GM21447 (cell line): ENCODE measurements around the gene BACE2.

ENCODE experiments used
- ATAC-seq: cut with Tn5 transposase; IDR thresholded peaks from one replicate; pipeline ENCODE4 v1.9.1; 2021; ENCODE audit not compliant: unreplicated experiment

Gene BACE2

DNA sequence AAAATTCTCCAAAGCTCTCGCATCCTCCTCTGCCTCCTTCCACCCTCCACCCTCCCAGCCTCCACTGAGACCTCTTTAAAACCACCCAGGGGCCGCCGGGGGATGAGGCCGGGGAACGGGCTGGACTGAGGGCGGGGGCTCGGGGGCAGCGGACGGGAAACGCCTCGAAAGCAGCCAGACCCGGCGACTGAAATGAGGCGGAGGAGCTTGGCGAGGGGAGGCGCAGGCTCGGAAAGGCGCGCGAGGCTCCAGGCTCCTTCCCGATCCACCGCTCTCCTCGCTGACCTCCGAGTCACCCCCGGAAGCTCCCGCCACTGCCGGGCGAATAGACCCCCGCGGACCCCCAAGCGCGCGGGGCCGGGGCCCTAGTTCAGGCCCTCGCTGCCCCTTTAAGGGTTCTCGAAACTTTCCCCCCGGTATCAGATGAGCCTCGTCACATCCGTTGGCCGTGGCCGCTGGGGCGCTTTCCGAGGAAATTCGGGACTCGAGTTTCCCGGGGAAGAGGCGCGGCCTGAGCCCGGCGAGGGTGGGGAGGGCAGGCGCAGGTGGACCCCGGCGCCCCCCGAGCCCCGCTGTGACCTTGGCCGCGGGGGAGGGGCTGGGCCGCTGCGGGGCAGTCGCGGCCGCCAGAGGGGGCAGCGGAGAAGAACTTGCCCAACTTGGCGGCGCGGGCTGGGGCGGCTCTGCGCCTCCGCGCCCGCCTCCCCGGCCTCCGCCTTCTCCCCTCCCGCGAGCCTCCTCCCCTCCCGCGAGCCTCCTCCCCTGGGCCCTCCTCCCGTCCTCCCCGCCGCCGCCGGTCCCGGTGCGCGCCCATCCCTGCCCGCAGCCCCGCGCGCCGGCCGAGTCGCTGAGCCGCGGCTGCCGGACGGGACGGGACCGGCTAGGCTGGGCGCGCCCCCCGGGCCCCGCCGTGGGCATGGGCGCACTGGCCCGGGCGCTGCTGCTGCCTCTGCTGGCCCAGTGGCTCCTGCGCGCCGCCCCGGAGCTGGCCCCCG, at the start of gene BACE2:
Gene BACE2, plus strand, starts transcription at position 813 of the 995 bp plus-strand sequence. Its CDS starts 104 bp downstream, at position 917.
- no peak for ATAC-seq

DNA sequence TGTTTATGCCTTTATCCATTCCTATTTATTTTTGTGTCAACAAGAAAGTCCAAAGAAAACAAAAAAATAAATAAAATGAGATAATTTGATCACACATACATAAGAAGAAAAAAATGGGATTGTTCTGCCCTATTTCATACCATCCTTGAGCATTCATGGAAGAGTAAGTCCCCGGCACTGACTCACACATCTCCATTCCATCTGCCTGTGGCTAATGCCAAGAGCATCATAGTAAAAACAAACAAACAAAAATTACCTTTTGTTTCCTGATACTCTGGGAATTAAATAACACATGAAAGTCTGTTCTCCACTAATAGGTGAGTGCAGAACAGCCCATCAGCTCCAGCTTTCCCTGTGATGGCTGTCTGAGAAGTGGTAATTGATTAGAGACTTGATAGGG, 48.1 kb upstream of the BACE2 start:
- no peak for ATAC-seq

DNA sequence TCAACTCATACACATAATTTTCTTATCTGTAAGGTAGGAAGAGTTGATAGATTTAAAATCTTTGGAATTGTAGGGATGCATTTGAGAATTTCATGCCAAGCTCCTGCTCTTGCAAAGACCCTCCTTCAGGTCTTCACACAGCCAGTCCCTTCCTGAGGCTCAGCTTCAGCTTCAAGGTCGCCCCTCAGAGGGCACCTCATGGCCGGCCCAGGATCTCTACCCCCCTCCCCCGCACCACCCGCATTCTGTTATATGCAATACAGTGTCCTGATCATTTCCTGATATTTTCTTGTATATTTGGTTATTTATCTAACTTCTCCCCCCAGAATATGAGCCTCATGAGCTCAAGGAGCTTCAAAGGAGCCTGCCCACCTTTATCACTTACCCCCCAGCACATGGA, 47.0 kb upstream of the BACE2 start:
- no peak for ATAC-seq

DNA sequence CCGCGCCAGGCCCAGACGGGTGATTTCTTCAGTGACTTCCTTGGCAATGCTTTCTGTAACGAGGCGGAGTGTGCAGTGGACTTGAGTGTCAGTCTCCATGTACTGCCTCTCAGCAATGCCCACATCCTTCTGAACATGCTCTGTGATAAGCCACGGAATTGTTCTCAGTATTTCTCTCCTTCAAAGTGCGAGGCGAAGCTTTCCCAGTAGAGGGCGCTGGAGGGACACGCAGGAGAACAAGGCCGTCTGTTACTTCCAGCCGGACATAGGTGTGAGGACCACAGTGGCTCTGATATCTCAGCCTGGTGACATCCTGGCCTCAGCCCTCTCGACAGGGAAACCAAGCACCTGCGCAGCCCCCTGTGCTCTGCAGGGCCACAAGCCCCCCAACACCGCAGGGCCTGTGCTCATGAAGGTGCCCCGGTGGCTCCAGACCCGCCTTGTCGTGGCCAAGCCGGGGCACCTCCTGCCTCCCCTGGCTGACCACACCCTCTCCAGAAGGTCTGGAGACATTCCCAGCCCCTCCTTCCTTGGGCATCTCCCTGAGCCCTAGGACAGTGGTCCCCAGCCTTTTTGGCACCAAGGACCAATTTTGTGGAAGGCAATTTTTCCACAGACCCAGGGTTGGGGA, 46.1 kb upstream of the BACE2 start:
- no peak for ATAC-seq

DNA sequence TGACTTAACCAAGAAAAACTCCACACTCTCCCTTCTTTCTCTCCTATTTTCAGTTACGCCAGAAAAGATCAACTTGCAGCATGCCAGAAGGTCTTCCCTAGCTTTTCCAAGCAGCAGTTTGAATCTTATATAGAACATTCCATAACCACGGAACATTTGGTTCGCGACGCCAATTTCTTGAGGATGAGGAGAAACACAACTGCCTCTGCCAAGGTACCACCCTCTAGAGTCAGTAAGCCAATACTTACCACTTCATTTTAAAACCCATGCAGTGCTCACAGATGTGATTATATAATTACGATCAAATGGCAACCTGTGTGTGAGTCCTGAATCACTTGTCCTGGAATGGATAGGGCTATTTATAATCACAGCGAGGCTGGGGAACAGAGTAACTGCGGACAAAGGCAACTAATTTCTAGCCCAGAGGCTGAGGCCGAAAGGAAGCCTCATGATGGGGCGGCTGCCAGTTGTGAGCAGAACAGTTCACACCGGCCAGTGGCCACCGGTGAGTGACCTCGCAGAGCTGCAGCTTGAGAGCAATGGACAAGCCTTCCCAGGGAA, 43.2 kb upstream of the BACE2 start:
- ATAC-seq: no peak

DNA sequence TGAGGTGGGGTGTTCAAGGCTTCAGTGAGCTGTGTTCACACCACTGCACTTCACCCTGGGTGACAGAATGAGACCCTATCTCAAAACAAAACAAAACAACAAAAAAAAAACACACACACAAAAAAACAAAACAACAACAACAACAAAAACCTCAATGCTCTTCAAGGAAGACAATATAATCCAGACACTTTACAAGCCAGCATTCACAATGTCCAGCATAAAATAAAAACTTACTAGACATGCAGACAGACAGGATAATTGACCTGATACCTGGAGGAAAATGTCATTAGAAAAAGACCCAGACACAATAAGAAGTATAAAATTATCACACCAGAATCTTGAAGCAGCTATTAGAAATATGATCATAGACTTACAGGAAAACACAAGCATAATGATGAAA, 39.0 kb upstream of the BACE2 start:
- no peak for ATAC-seq

DNA sequence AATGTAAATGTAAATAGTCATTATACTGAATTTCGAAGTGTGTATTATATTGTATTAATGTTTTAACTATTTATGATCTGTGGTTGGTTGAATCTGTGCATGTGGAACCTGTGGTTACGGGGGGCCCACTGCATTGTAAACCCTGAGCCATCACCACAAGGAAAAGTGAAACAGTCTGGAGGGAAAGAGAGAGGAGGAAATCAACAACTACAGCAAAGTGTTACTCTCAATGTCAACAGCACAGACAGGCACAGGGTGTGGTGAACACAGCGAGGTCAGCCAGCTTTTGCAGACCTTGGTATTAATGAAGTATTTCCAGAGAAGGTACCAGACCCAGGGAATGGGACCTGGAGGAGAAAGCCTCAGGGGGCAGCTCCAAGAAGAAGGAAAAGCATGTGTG, 37.1 kb upstream of the BACE2 start:
- ATAC-seq: no peak

DNA sequence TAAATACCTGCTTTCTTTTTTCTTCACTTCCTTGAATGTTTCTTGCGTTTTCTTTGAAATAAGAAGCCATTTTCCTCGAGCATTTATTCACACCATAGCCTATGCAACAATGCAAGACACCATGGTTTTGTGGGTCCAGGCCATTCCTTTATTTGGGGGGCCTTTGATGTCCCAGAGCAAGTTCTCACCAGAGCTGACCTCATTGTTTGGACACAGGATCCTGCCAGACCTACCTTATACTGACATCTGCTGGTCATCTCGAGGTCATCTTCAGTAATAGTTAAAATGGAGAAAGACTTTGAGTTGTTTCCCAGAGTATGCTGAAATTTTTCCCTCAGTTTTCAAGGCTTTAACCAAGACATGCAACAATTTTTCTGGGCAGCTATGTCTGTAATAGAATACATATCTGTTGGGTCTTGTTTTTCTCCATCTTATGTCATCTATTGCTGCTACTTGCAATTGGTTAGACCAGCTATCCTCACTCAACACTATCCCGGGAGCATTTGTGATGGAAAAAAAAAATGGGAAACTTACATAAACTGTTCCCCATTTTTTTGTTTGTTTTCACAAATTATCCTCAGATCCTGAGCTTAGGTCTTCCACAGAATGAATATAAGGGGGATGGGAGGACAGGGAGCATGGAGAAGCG, 34.0 kb upstream of the BACE2 start:
- ATAC-seq: no peak

DNA sequence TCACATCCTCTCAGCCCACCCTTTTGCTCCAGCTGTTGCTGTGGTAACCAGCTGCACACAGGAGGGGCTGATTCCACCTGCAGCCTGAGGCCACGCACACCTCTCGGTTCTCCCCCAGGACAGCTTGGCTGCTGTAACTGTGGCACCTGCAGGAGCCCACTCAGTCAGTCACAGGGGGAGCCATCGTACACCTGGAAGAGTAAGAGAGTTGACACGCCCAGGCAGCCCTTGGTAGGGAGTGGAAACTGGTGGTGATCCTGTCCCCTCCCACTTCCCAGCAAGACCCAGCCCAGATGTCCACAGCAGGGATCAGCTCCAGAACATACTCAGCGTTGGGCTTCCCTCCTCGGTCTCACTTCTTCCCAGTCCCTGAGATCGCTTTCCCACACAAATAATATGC, 32.2 kb upstream of the BACE2 start:
- ATAC-seq: no peak

DNA sequence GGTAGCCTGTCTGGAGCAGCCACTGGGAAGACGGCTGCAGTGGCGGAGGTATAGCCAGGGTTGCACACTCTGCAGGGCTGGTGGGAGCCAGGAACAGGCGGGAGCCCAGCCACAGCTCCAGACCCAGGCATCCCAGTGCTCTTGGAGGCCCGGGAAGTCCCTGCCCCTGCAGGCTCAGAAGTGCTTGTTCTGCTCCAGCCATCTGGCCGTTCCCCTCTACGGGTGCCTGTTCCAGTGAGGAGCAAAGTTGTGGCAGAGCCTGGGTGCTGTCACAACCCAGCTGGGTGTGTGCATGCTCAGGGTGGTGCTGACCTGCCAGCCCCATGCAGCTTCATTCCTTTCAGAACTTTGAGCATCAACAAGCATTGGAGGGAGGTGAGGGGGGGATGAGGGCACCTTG, 31.7 kb upstream of the BACE2 start:
- ATAC-seq: no peak

DNA sequence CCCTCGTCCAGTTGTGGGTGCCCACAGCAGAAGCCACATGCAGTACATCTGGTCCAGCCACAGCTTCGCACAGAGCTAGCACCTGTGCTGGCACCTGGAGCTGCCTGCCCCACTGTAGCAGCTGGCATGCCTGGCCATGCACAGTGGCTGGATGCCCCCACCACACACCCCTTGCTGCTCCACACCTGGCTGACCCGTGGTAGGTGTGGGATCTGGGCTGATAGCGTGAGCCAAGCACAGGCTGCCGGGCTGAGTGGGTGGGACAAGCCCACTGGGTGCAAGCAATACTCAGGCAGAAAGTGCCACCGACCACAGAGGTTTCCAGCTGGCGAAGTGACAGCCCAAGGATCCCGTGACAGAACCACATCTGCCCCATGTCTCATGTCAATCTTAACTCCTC, 30.6 kb upstream of the BACE2 start:
- no peak for ATAC-seq

DNA sequence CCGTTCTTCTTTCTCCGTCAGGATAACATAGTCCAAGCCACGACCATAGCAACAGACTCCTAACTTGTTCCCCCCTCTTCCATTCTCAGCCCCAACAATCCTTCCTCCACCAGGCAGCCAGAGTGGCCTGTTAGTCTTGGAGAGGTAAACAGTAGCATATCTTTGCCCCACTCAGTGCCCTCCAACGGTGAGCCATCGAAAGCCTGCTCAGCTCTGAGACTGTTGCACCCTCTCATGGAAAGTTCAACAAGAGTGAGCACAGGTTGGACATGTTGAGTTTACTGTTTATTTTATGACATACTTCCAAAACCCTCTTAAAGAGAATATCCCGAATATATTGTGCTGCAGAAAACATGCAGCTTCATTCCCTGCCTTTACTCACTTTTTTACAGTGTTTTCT, 30.1 kb upstream of the BACE2 start:
- no peak for ATAC-seq

DNA sequence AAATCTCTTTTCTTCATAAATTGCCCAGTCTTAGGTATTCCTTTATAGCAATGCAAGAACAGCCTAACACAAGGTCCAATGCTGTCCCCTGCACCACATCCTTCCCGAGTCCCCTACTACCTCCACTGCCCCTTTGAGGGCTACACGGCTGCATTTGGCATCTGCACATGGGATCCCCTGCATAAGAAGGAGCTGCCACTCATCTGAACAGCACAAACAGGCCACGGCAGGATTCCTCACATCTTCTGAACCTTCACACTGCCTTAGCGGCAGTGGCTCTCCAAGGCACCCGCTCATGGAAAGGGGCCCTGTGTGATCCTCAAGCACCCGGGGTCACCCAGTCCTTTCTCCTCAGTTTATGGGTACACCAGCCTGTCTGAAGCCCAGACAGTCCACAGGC, 29.2 kb upstream of the BACE2 start:
- no peak for ATAC-seq

DNA sequence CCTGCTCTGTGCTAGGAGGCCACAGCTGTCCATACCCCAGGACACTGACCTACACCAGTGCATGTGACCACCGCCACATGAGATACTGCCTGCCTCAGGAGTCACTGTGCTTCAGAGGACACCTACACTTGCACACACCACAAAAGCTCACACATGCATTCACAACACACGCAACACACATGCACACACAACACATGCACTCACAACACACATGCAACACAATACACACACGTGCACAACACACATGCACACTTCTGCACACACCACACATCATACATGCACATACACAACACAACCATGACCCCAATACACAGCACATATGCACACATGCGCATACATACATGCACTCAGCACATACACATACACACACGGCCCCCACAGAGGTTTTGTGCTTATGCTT, 28.7 kb upstream of the BACE2 start:
- ATAC-seq: no peak

DNA sequence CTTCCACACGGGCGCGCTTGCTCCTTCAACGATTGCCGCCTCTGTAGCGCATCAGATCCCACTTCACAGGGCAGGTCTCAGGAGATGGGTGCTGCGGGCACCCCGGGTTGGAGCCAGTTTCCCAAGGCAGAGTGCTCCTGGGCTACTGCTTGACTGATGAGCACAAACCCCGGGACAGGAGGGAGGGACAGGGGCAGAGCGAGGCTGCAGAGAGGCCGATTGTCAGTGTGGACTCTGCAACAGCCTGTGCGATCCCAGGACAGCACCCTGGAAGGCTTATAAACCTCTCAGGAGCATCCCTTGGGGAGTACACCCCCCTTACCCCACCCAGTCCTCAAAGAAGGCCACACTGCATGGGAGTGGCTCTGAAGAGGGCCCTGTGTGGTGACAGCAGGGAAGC, 28.0 kb upstream of the BACE2 start:
- ATAC-seq: no peak

DNA sequence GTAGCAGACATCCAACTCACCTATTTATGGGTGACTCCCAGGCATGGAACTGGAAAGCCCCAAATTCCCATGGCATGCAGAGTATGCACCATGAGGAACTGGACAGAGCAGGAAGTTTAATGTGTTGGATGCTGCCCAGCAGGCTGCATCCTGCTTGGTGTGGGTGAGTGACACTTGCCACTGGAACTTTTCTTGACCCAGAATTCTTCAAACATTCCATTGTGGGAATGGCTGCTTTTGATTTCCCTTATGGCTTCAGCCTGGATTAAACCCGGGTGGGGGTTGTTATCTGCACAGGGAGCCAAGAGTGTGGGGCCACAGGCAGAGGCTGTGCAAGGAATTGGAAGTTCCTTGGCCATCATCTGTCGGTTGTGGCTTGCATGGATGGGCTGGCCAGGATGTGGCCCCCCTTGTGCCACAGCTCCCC, 26.9 kb upstream of the BACE2 start:
- no peak for ATAC-seq

DNA sequence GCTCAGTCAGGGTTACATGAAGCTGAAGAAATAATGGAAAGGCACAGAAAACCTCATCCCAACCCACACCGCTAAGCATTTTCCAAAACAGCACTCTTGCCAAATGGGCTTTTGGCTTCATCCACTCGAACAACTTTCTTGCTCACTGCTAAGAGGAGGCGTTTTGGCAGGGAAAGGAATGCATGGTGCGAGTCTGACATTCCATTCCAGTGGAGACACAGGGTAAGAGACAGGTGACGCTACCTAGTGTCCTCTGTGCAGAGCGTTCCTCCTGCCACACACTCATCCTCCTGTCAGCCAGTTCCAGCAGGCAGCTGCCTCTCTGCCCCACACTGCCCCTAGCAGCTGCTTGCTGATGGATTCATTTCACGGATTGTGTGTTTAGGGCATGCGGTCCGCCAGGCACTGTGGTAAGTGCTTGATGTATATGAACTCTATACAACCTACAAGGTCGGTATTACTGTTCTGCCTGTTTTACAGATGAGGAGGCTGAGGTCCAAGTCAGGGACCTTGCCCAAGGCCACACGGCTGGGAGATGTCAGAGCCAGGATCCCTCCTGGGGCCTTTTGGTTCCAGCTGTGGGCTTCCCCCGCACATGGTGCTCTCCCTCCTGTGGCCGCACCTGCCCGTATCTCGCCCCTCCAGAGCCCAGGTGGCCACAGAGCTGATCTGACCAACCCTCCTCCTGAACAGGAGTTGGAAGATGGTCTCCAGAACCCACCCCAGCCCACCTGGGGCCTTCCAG, 25.7 kb upstream of the BACE2 start:
- no peak for ATAC-seq

DNA sequence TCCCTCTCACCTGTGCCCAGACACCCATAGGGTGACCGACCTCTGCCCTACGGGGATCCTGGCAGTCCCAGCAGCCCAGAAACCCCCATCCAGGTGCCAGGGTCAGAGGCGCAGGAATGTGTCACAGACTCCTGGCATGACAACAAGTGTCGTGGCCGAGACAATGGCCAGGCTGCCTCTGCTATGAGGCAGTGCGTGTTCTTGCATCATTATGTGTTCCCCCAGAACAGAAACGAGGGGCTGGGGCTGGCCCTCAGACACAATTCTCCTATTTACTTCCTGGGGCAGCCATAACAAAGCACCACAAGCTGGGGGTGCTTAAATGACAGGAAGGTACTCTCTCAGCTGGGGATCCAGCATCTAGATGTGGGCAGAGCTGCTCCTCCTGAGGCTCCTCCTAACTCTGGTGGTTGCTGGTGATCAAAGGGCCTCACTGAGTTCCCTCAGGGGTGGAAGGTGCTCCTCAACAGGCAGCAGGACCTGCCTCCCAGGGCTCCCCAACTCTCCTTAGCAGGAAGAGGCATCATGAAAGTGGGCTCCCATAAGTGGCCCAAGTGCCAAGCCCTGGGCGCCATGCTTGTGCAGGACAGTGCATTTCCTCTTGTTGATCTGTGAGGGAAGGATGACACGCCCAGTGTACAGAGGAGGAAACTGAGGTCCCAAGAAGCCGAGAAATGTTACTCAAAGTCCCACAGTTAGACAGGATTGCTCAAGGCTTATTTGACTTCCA, 24.2 kb upstream of the BACE2 start:
- ATAC-seq: no peak

DNA sequence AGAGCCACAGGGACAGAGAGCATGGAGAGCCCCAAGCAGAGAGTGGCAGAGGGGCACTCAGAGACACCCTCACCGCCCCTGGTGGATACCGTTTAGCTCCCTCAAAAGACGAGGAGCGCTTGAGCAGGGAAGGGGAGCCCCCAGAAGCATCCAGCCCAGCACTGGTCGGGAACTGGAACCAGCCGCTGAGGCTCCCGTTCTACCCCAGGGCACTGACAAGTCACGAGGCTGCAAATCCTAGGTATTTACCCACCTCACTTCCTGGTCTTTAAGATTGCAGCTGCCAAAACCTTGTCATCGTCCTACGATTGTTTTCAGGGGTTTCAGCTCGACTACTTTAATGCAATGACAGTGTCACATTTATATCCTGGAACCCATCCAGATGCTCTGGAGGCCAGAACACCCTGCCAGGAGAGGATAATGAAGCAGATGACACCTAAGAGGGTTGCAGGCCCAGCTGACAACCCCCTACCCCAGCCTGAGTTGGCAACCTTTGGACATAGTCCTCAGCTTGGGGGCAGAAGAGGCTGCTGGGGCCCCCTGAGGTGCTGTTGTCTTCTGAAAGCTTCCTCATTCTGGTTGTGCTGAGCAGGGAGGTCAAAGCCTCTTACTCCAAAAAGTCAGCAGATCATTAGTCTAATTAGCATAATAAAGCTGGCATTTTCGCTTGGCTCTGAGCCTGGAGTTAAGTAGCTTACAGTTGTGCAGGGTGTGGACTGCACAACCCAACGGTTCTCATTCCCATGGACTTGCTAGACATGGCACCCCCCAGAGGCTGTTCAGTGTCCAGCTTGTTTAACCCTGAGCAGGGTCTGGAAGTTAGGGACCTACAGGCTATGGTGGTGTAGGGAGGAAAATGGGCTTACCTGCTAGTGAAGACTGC, 20.6 kb upstream of the BACE2 start:
- no peak for ATAC-seq
